Measurements from ENCODE around the gene RHEB. TPM values are rescaled to one million over a fixed set of nuclear protein-coding genes. Genes with fewer than 3 reads are reported as not detected.
A peak's percentile ranks its signal among the peaks of the same experiment; 100 is the strongest.
"Not testable (repeated sequence)": the region's sequence is repeated elsewhere in the genome, so short reads cannot be mapped to it uniquely, and the experiment has no call there.

The RHEB gene
- total RNA-seq, 4 donors from 2014 or later: 34.7 to 46.9 (median 41.5) TPM

DNA sequence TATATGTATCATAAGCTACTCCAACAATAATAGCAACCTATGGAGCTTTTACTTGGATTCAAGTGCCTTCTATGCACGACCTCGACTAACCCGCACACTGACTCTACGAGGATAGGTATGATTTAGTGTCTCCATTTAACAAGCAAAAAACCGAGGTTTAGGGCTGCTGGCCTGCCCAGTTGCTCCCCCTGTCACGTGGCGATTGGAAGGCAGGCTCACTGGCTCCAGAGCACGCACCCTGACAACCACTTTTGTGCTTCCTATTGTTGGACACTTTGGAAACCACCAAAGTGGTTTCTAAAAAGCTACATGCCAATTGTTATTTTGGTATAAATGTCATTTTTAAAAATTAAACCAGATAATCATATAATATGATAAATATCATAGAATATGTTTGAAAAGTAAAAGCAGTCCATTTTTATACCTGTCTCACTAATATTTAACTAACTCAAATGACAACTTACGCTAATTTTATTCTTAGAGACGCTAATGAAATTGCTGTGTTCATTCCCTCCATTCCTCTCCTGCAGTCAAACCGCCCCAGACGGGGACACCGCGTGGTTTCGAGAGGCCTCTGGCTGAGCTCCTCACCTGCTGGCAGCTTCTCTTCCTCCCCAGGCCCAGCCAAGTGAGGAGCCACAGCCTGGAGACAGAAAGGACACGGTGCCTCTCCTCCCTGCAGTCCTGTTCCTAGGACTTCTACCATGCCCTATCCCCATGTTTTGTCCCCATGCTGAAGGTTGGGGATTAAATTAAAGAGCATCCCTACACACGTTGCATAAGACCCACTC lies 22.2 kb upstream of the RHEB start:
- no peaks in the 10 kb centered on the region for H3K36me3 ChIP-seq

DNA sequence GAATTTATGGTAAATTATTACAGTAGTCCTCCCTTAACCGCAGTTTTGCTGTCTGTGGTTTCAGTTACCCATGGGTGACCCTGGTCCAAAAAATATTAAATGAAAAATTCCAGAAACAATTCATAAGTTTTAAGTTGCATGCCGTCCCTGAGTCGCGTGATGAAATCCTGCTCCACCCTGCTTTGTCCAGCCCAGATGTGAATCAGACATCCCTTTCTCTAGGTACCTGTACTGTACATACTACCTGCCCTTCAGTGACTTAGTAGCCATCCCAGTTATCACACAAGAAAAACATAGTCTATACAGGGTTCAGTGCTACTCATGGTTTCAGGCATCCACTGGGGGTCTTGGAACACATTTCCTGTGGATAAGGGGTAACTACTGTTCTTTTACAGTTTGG lies 20.5 kb upstream of the RHEB start:
- Histone ChIP-seq H3K27ac (no peak overlapping the region), H3K4me1 (no peaks in the 10 kb centered on the region), H3K36me3 (no peaks in the 10 kb centered on the region), H3K9me3 (no peaks in the 10 kb centered on the region), H3K27me3 (no peaks in the 10 kb centered on the region), H3K4me3 (no peak overlapping the region)
- TF ChIP-seq, protein P1, sequence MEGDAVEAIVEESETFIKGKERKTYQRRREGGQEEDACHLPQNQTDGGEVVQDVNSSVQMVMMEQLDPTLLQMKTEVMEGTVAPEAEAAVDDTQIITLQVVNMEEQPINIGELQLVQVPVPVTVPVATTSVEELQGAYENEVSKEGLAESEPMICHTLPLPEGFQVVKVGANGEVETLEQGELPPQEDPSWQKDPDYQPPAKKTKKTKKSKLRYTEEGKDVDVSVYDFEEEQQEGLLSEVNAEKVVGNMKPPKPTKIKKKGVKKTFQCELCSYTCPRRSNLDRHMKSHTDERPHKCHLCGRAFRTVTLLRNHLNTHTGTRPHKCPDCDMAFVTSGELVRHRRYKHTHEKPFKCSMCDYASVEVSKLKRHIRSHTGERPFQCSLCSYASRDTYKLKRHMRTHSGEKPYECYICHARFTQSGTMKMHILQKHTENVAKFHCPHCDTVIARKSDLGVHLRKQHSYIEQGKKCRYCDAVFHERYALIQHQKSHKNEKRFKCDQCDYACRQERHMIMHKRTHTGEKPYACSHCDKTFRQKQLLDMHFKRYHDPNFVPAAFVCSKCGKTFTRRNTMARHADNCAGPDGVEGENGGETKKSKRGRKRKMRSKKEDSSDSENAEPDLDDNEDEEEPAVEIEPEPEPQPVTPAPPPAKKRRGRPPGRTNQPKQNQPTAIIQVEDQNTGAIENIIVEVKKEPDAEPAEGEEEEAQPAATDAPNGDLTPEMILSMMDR (IDR thresholded peaks at IDR 0.05): no peak
- no peak for TF ChIP-seq POLR2A (IDR thresholded peaks at IDR 0.05)
- DNase-seq: no peak

More for the DNA sequence above, 22.2 kb upstream of the RHEB start:
- Histone ChIP-seq H3K4me1 (no peaks in the 10 kb centered on the region), H3K4me3 (no peak overlapping the region), H3K27ac (no peak overlapping the region), H3K27me3 (no peaks in the 10 kb centered on the region), H3K9me3 (no peaks in the 10 kb centered on the region)
- no peak for TF ChIP-seq POLR2A (IDR thresholded peaks at IDR 0.05)
- TF ChIP-seq, protein P1 (IDR thresholded peaks at IDR 0.05): no peak
- DNase-seq: no peak

DNA sequence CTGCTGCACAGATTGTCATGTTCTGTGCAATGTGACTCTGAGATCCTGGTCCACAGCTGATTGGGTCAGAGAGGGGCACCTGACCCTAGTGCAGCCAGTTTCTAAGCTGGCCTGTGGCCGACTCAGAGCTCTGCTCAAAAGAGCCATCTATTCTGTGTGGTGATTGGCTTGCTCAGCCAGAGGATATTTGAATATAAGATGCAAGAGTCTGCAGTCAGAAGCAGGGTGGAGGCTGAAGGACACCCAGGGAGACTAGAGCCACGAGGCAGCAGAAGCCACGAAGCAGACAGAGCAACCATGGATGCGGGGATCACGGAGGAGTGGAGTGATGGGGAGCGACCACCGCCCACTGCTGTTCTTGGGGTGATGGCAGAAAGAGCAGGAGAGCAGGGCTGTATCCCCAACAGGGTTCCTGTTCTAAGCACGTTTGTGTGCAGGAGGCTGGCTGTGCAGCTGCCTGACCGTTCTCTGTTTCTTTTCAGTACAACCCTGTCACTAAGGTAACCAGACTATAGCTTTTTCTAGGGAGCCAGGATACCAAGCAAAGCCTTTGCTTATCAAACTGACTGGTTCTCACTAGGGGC lies 19.5 kb upstream of the RHEB start:
- no peaks in the 10 kb centered on the region for H3K36me3 ChIP-seq
- peak overlapping the region in 1 of 4 donors; percentile 31 for H3K27ac ChIP-seq
- no peaks in the 10 kb centered on the region for H3K27me3 ChIP-seq
- TF ChIP-seq, protein P1 (IDR thresholded peaks at IDR 0.05): no peak
- TF ChIP-seq POLR2A (IDR thresholded peaks at IDR 0.05): no peak
- DNase-seq: no peak
- H3K9me3 ChIP-seq: no peaks in the 10 kb centered on the region
- no peak overlapping the region for H3K4me3 ChIP-seq
- H3K4me1 ChIP-seq: no peaks in the 10 kb centered on the region

DNA sequence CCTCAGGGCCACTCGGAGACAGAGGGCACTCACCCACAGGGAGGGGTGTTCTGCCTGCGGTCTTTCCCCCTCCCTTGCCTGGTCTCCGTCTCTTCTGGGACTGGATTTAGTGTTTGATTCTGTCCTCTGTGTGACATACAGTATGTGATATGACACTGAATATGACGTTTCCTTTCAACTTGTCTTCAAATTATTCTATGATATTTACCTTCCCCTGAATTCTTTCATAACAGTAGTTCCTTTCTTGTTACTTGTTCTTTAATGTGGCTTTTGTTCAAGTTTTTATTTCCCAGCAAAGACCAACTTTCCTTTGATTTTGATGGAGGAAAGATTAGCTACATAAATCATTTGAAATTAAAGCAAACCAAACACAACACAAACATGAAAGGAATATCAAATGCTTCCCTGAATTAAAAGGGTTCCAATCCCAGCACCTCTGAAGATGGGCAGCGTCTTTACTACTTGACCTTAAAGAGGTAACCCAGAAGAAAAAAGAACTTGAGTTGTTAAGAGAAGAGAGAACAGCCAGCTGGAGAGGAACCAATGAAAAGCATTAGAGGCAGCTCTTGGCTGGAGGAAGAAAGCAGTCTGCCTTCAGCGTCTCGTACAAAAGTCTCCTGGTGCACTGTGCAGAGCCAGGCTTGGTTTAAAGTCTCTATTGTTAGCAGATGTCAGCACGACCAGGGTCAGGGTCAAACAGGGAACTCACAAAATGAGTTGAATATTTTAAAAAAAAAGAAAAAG lies 18.3 kb upstream of the RHEB start:
- no peak for DNase-seq
- no peaks in the 10 kb centered on the region for H3K9me3 ChIP-seq
- no peaks in the 10 kb centered on the region for H3K36me3 ChIP-seq
- no peaks in the 10 kb centered on the region for H3K27me3 ChIP-seq
- TF ChIP-seq, protein P1 (IDR thresholded peaks at IDR 0.05): no peak
- TF ChIP-seq POLR2A (IDR thresholded peaks at IDR 0.05): no peak
- no peaks in the 10 kb centered on the region for H3K4me1 ChIP-seq
- no peak overlapping the region for H3K4me3 ChIP-seq
- peak overlapping the region in 1 of 4 donors; percentile 31 for H3K27ac ChIP-seq

DNA sequence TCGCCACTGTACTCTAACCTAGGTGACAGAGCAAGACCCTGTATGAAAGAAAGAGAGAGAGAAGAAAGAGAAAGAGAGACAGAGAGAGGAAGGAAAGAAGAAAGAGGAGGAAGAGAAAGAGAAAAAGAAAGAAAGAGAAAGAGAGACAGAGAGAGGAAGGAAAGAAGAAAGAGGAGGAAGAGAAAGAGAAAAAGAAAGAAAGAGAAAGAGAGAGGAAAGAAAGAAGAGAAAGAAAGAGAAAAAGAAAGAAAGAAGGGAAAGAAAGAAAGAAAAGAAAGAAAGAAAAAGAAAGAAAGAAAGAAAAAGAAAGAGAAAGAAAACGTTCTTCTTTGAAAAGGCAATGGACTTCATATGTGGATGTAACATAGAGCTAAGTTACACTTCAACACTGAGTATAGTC lies 16.5 kb upstream of the RHEB start:
- H3K9me3 ChIP-seq, H3K27me3 ChIP-seq, H3K4me3 ChIP-seq, H3K4me1 ChIP-seq, H3K36me3 ChIP-seq, DNase-seq, H3K27ac ChIP-seq: not testable (repeated sequence)

DNA sequence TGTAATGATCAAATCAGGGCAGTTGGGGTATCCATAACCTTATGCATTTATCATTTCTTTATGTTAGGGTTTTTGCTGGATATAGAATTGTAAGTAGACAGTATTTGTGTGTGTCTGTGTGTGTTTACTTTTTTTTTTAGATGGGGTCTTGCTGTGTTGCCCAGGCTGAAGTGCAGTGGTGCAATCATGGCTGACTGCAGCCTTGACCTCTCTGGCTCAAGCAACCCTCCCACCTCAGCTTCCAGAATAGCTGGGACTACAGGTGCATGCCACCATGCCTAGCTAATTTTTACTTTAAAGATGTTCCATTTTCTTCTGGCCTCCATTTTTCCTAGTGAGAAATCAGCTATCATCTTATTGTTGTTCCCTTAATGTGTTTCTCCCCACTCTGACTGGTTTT lies 10.1 kb upstream of the RHEB start:
- H3K9me3 ChIP-seq: peaks cover 0 to 8% (median 1%) of the 10 kb centered on the region in 4 donors
- no peaks in the 10 kb centered on the region for H3K27me3 ChIP-seq
- H3K36me3 ChIP-seq: no peaks in the 10 kb centered on the region
- no peaks in the 10 kb centered on the region for H3K4me1 ChIP-seq
- H3K27ac ChIP-seq: no peak overlapping the region
- TF ChIP-seq, protein P1 (IDR thresholded peaks at IDR 0.05): no peak
- TF ChIP-seq POLR2A (IDR thresholded peaks at IDR 0.05): no peak
- no peak for DNase-seq
- H3K4me3 ChIP-seq: no peak overlapping the region

All from Peyer's patch (tissue), 4 donors.